ENCODE measurements around the gene CHRNB1. TPM values are rescaled to one million over a fixed set of nuclear protein-coding genes. Genes with fewer than 3 reads are reported as not detected.

CHRNB1 gene
- total and polyA plus RNA-seq, 2 experiments from 2014 or later: 11.1 to 11.2 TPM

- Mint-ChIP-seq H3K27me3 (ENCODE audit: insufficient read depth, low read depth, poor library complexity) (peaks cover 18% of the 10 kb centered on the region), H3K4me1 (peaks cover 28% of the 10 kb centered on the region), H3K36me3 (ENCODE audit: low read depth) (peaks cover 26% of the 10 kb centered on the region), H3K4me3 (peak overlapping the region; percentile 93), H3K9me3 (no peaks in the 10 kb centered on the region), H3K27ac (no peak overlapping the region)
- H3K27me3 ChIP-seq (ENCODE audit: insufficient read depth): no peaks in the 10 kb centered on the region
- peaks cover 14% of the 10 kb centered on the region for H3K79me2 ChIP-seq (replicated peaks; ENCODE audit: insufficient read depth)
- H3K4me2 ChIP-seq: peak overlapping the region; percentile 99
- H3K36me3 ChIP-seq (ENCODE audit: insufficient read depth): peaks cover 3% of the 10 kb centered on the region; the same call in 1 of the 2 replicates
- H3F3A ChIP-seq (replicated peaks; ENCODE audit: low read depth): peaks cover 24% of the 10 kb centered on the region
- peaks cover 8% of the 10 kb centered on the region for H4K20me1 ChIP-seq (replicated peaks; ENCODE audit: insufficient read depth)
- no peak overlapping the region for H2AFZ ChIP-seq
- no peaks in the 10 kb centered on the region for H3K9me2 ChIP-seq (ENCODE audit: insufficient read depth)
- peak overlapping the region; percentile 90 for H3K4me3 ChIP-seq
- ATAC-seq (no peak), DNase-seq (ENCODE audit: low spot score) (peak; percentile 56)
- TF ChIP-seq ZNF331 (CRISPR knock-in tag; IDR thresholded peaks at IDR 0.05; ENCODE audit: low read depth) (no peak), ZNF114 (CRISPR knock-in tag; IDR thresholded peaks at IDR 0.05) (no peak), NANOG (IDR thresholded peaks at IDR 0.05; ENCODE audit: borderline replicate concordance) (no peak), POLR2AphosphoS5 (IDR thresholded peaks at IDR 0.05; ENCODE audit: low read depth) (no peak), JUNB (IDR thresholded peaks at IDR 0.05; ENCODE audit: unreplicated experiment) (no peak), CREB1 (CRISPR knock-in tag; IDR thresholded peaks at IDR 0.05; ENCODE audit: low read depth) (no peak), STAT1 (IDR thresholded peaks at IDR 0.05; ENCODE audit: unreplicated experiment) (no peak)
- TF ChIP-seq, protein P1, sequence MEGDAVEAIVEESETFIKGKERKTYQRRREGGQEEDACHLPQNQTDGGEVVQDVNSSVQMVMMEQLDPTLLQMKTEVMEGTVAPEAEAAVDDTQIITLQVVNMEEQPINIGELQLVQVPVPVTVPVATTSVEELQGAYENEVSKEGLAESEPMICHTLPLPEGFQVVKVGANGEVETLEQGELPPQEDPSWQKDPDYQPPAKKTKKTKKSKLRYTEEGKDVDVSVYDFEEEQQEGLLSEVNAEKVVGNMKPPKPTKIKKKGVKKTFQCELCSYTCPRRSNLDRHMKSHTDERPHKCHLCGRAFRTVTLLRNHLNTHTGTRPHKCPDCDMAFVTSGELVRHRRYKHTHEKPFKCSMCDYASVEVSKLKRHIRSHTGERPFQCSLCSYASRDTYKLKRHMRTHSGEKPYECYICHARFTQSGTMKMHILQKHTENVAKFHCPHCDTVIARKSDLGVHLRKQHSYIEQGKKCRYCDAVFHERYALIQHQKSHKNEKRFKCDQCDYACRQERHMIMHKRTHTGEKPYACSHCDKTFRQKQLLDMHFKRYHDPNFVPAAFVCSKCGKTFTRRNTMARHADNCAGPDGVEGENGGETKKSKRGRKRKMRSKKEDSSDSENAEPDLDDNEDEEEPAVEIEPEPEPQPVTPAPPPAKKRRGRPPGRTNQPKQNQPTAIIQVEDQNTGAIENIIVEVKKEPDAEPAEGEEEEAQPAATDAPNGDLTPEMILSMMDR (conservative IDR thresholded peaks at IDR 0.05; ENCODE audit: low read depth in 2 of 2): no peak
- H3K4me1 ChIP-seq (ENCODE audit: insufficient read depth): peaks cover 28% of the 10 kb centered on the region
- H3K27ac ChIP-seq (ENCODE audit: low read depth): no peak overlapping the region
Measured at GRCh38 chr17:7406235-7406825, 38.5 kb upstream of the CHRNB1 start.

GRCh38 chr17:7407082-7407481 lies 37.8 kb upstream of the CHRNB1 start:
- Histone ChIP-seq H3K27me3 (ENCODE audit: insufficient read depth) (no peaks in the 10 kb centered on the region), H3K4me3 (peak overlapping the region; percentile 57; the same call in 1 of the 2 replicates), H3K4me1 (ENCODE audit: insufficient read depth) (peaks cover 28% of the 10 kb centered on the region), H4K20me1 (replicated peaks; ENCODE audit: insufficient read depth) (peaks cover 5% of the 10 kb centered on the region), H3K27ac (ENCODE audit: low read depth) (no peak overlapping the region), H3K36me3 (ENCODE audit: insufficient read depth) (peaks cover under 1% of the 10 kb centered on the region; the same call in 1 of the 2 replicates), H3K9me2 (ENCODE audit: insufficient read depth) (no peaks in the 10 kb centered on the region), H2AFZ (no peak overlapping the region), H3K79me2 (replicated peaks; ENCODE audit: insufficient read depth) (peaks cover 14% of the 10 kb centered on the region), H3F3A (replicated peaks; ENCODE audit: low read depth) (peaks cover 19% of the 10 kb centered on the region), H3K4me2 (peak overlapping the region; percentile 81)
- peak; percentile 43 for DNase-seq (ENCODE audit: low spot score)
- ATAC-seq: no peak
- Mint-ChIP-seq H3K36me3 (ENCODE audit: low read depth) (peaks cover 21% of the 10 kb centered on the region), H3K27me3 (ENCODE audit: insufficient read depth, low read depth, poor library complexity) (peaks cover 18% of the 10 kb centered on the region), H3K9me3 (no peaks in the 10 kb centered on the region), H3K4me1 (peaks cover 30% of the 10 kb centered on the region), H3K4me3 (peak overlapping the region; percentile 64; the same call in 1 of the 3 replicates), H3K27ac (no peak overlapping the region)
- TF ChIP-seq STAT1 (IDR thresholded peaks at IDR 0.05; ENCODE audit: unreplicated experiment) (no peak), ZNF331 (CRISPR knock-in tag; IDR thresholded peaks at IDR 0.05; ENCODE audit: low read depth) (no peak), POLR2AphosphoS5 (IDR thresholded peaks at IDR 0.05; ENCODE audit: low read depth) (no peak), CREB1 (CRISPR knock-in tag; IDR thresholded peaks at IDR 0.05; ENCODE audit: low read depth) (no peak), ETS1 (IDR thresholded peaks at IDR 0.05) (no peak), REST (IDR thresholded peaks at IDR 0.05; ENCODE audit: unreplicated experiment) (no peak)
- TF ChIP-seq, protein P1 (conservative IDR thresholded peaks at IDR 0.05; ENCODE audit: low read depth in 2 of 2): no peak

All from GM23338 (cell line).